ENCODE measurements around the gene HIPK2.

HIPK2 gene

DNA sequence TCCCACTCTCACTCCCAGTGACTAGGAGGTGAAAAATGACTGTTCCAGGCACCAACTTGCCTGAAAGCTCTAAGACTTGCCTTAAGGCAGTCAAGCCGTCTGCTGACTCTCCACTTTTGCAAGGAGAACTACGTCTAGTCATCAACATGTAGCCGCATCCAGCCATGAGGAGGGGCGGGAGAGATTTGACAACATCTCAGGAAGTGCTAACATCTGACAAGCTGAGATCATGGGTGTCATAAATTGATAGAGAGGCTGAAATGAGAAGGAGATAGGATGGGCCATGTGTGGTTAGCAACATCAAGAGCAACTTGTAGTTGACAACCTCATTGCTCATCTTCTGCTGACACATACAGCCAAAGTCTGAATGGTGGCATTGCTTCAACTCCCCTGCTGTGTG, 42.3 kb upstream of the HIPK2 start:
- no peak overlapping the region for H3K27ac ChIP-seq
- TF ChIP-seq, protein P1, sequence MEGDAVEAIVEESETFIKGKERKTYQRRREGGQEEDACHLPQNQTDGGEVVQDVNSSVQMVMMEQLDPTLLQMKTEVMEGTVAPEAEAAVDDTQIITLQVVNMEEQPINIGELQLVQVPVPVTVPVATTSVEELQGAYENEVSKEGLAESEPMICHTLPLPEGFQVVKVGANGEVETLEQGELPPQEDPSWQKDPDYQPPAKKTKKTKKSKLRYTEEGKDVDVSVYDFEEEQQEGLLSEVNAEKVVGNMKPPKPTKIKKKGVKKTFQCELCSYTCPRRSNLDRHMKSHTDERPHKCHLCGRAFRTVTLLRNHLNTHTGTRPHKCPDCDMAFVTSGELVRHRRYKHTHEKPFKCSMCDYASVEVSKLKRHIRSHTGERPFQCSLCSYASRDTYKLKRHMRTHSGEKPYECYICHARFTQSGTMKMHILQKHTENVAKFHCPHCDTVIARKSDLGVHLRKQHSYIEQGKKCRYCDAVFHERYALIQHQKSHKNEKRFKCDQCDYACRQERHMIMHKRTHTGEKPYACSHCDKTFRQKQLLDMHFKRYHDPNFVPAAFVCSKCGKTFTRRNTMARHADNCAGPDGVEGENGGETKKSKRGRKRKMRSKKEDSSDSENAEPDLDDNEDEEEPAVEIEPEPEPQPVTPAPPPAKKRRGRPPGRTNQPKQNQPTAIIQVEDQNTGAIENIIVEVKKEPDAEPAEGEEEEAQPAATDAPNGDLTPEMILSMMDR (conservative IDR thresholded peaks at IDR 0.05) = no peak
- TF ChIP-seq ZFX (IDR thresholded peaks at IDR 0.05) = no peak

DNA sequence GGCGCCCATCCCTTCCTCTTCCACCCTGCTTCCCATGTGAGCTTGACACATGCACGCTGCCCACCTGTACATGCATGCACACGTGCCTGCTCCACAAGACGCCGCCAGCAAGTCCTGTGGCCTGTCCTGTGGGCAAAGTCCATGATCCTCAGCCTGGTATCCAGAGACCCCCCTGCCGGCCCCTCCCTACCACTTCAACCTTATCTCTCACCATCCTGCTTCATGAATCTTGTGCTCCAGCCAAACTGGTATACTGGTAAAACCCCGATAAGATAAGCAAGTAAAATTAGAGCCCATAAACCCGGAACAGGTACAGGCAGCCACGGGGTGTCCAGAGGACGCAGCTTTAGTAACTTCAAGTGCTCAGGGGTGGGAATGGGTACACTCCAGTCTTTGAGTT, 39.5 kb upstream of the HIPK2 start:
- H3K27ac ChIP-seq = no peak overlapping the region
- TF ChIP-seq ZFX (IDR thresholded peaks at IDR 0.05) = no peak
- TF ChIP-seq, protein P1 (conservative IDR thresholded peaks at IDR 0.05) = no peak

DNA sequence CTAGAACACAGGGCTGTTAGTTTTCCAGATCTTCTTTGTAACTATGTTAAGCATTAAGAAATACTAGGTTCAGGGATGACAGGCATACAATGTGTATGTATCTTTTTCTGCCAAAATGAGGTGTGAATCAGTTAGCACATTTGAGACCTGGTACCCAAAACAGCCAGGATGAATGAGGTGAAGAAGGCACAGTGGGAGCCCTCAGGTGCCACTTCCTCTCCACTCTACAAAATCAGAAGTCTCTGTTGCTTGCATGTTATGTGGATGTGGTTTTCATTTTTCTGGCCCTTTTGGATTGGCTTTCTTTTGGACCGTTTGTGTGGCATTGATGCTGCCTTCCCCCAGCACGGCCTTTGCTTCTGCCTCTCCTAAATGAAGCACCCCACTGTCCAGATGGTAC, 35.9 kb upstream of the HIPK2 start:
- no peak for TF ChIP-seq ZFX (IDR thresholded peaks at IDR 0.05)
- TF ChIP-seq, protein P1 (conservative IDR thresholded peaks at IDR 0.05) = no peak
- H3K27ac ChIP-seq = no peak overlapping the region

DNA sequence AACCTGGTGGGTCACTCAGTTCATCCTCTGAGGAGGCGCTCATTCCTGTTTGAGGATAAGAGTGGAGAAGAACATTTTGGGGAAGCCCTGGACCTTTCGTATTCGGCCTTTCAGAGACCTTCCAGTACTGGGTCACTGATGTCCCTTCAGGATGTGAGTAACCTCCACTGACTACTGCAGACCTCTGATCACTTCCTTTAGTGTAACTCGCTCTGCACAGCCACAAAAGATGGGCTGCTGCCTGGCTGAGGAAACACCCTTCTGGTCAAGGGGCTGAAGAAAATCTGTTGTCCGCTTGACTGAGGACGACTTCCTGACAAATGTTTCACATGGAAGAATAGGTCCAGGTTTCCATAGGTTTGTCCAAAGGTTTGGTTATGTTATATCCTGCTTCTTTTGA, 35.4 kb upstream of the HIPK2 start:
- H3K27ac ChIP-seq = no peak overlapping the region
- TF ChIP-seq, protein P1 (conservative IDR thresholded peaks at IDR 0.05) = no peak
- TF ChIP-seq ZFX (IDR thresholded peaks at IDR 0.05) = no peak

DNA sequence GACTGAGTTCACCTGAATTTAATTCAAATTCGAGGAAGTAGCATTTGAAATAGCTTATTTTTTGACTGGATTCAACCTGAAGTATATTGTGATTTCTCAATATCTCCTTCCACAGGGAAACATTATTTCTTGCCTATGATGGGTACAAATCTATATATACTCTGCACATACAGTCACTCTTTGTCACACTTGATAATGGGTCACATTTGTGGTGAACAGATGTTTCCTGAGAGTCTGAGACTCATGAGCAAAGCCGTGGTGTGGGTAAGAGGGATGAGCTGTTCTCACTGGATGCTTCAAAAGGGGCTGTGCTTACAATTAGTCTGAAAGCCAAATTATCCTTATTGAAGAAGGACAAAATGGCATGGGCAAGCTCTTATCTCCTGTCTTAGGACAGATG, 33.3 kb upstream of the HIPK2 start:
- no peak overlapping the region for H3K27ac ChIP-seq
- TF ChIP-seq, protein P1 (conservative IDR thresholded peaks at IDR 0.05) = no peak
- TF ChIP-seq ZFX (IDR thresholded peaks at IDR 0.05) = no peak

DNA sequence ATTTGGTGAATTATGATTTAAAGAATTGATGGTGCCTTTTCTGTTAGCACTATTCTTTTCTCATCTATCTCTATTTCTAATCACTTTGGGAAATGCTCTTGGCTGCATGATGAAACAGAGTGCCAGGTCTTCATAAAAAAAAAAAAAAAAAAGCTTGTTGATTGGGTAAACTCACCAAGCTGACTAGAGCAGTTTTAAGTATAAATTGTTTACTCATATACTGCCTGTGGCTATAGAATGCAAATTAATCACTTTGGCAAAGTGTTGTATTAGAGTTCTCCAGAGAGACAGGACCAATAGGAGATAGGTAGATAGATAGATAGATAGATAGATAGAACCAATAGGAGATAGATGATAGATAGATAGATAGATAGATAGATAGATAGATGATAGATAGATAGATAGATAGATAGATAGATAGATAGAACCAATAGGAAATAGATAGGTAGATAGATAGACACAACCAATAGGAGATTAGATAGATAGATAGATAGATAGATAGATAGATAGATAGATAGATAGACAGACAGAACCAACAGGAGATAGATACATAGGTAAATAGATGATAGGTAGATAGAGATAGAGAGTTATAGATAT, 31.1 kb upstream of the HIPK2 start:
- TF ChIP-seq, protein P1 (conservative IDR thresholded peaks at IDR 0.05) = no peak
- TF ChIP-seq ZFX (IDR thresholded peaks at IDR 0.05) = no peak

DNA sequence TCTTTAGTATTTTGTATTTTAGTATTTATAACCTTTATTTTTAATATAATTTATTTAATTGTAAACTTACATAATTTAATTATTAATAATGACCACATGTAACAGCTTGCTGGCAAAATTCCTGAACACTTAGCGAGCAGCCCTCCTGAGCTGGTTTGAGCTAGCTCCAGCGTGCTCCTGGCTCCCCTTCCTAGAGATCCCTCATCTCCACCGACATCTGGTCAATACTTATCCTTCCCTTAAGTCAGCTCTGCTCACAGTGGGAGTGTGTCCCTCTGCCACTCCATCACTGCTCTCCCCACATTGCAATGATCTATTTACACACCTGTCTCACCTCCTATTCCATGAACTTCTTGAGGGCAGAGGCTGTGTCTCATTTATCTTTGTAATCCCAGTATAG, 30.6 kb upstream of the HIPK2 start:
- TF ChIP-seq, protein P1 (conservative IDR thresholded peaks at IDR 0.05) = no peak
- no peak for TF ChIP-seq ZFX (IDR thresholded peaks at IDR 0.05)
- no peak overlapping the region for H3K27ac ChIP-seq

More for the DNA sequence above, 31.1 kb upstream of the HIPK2 start:
- no peak overlapping the region for H3K27ac ChIP-seq
